Natural killer cell (primary cell): ENCODE data around the gene HEPACAM. TPM values are rescaled to one million over a fixed set of nuclear protein-coding genes. Genes with fewer than 3 reads are reported as not detected.

ENCODE experiments used
- ATAC-seq, 3 donors: fragments of 150-1000 bp in 2 of 3; fragments of 200-7000 bp in 1 of 3; cut with Tn5 transposase; 1 replicate in 1 of 3; 2 replicates in 2 of 3; pipeline ENCODE4 v1.10.0; 2021; ENCODE audit warnings: mild to moderate bottlenecking in 2 of 3, moderate library complexity in 2 of 3
- DNase-seq, 2 donors: peaks; one replicate each; pipeline versions ENCODE4 v3.0.0 to v3.0.0-alpha.2; 2013 to 2021; ENCODE audit warnings: mixed read lengths in 1 of 2
- H3K27ac ChIP-seq: one replicate; pipeline ENCODE4 v1.5.1; 2013; ENCODE audit warnings: mild to moderate bottlenecking, low read length
- H3K27me3 ChIP-seq: one replicate; pipeline ENCODE4 v1.6.1; 2013; ENCODE audit warnings: low read length; ENCODE audit not compliant: control insufficient read depth, insufficient read depth
- H3K36me3 ChIP-seq: one replicate; pipeline ENCODE4 v1.6.1; 2013; ENCODE audit warnings: low read length; ENCODE audit not compliant: control insufficient read depth, insufficient read depth
- H3K4me1 ChIP-seq: one replicate; pipeline ENCODE4 v1.6.1; 2013; ENCODE audit warnings: low read length; ENCODE audit not compliant: control insufficient read depth, insufficient read depth
- H3K4me3 ChIP-seq: one replicate; pipeline ENCODE4 v1.5.1; 2013; ENCODE audit warnings: low read length
- H3K9me3 ChIP-seq: one replicate; pipeline ENCODE4 v1.6.1; 2013; ENCODE audit warnings: low read length; ENCODE audit not compliant: control insufficient read depth, insufficient read depth
- H3K27ac Mint-ChIP-seq, 2 donors: one replicate each; pipeline ENCODE4 v1.8.0; 2022; ENCODE audit warnings: mild to moderate bottlenecking in 2 of 2, mixed read lengths in 2 of 2, moderate library complexity in 1 of 2
- H3K27me3 Mint-ChIP-seq, 2 donors: one replicate each; pipeline ENCODE4 v1.8.0; 2022; ENCODE audit warnings: low read depth in 2 of 2, mixed read lengths in 2 of 2
- H3K36me3 Mint-ChIP-seq: one replicate; pipeline ENCODE4 v1.8.0; 2022; ENCODE audit warnings: mixed read lengths
- H3K4me1 Mint-ChIP-seq, 2 donors: one replicate each; pipeline ENCODE4 v1.8.0; 2022; ENCODE audit warnings: mixed read lengths in 2 of 2
- H3K4me3 Mint-ChIP-seq: one replicate; pipeline ENCODE4 v1.8.0; 2022; ENCODE audit warnings: mild to moderate bottlenecking, moderate library complexity, mixed read lengths
- H3K9me3 Mint-ChIP-seq, 2 donors: one replicate each; pipeline ENCODE4 v1.8.0; 2022; ENCODE audit warnings: mixed read lengths in 2 of 2
- CTCF ChIP-seq: fragments of 200-600 bp; IDR thresholded peaks from one replicate; pipeline ENCODE4 v1.8.0; 2022; ENCODE audit warnings: antibody characterized with exemption
- WGBS: methylation state at CpG from one replicate; pipeline ENCODE4 v1.1.7; 2013; ENCODE audit warnings: missing lambda C conversion rate; ENCODE audit not compliant: insufficient coverage; 5-methylcytosine and 5-hydroxymethylcytosine counted together
- intact Hi-C: fragments of 100-400 bp; cut with micrococcal nuclease; formaldehyde crosslinking; loops from one replicate; pipeline ENCODE4 v1.14.2; 2022
- total RNA-seq, 4 donors: library from RNA; stranded (reverse); fragments of 120-200 nt in 1 of 4; gene quantifications; one replicate each; pipeline versions ENCODE4 v1.2.3 to v1.2.4, GENCODE V29; 2013 to 2022

HEPACAM gene
- total RNA-seq, 3 donors from 2014 or later (not counting 1 experiment from before 2014, with no cell fraction given), result not detected

DNA sequence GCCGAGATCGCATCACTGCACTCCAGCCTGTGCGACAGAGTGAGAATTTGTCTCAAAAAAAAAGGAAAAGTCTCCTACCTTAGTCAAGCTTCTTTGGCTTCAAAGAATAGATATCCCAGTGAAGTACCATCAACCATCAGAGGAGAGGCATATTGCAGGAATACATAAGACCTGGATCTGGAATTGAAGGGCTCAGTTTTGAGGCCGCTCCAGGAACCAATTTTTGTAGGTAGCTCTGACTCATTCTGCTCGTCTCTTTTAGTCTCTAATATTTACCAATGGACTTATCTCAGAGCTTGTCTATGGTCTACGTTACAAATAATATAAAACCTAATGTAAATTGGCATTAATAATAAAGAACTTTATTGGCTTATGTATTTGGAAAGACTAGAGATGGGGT, 10.0 kb upstream of the HEPACAM start:
- Histone ChIP-seq H3K27ac (no peak overlapping the region), H3K27me3 (no peaks in the 10 kb centered on the region), H3K9me3 (no peaks in the 10 kb centered on the region), H3K36me3 (no peaks in the 10 kb centered on the region), H3K4me3 (no peak overlapping the region), H3K4me1 (peaks cover 10% of the 10 kb centered on the region)
- Mint-ChIP-seq H3K27me3 (no peaks in the 10 kb centered on the region), H3K36me3 (peaks cover 12% of the 10 kb centered on the region), H3K27ac (no peak overlapping the region), H3K4me3 (no peak overlapping the region), H3K9me3 (peaks cover 5 to 10% of the 10 kb centered on the region in 2 donors), H3K4me1 (peaks cover 8 to 12% of the 10 kb centered on the region in 2 donors)
- DNase-seq (no peak), ATAC-seq (no peak)
- intact Hi-C loops, result no loop called here
- no peak for TF ChIP-seq CTCF
- 80% methylated on average over 5 of the region's 6 CpGs for WGBS

GRCh38 chr11:124944565-124944964, 8.7 kb upstream of the HEPACAM start:
- Histone ChIP-seq H3K36me3 (no peaks in the 10 kb centered on the region), H3K27me3 (no peaks in the 10 kb centered on the region), H3K4me1 (no peaks in the 10 kb centered on the region), H3K4me3 (no peak overlapping the region), H3K9me3 (no peaks in the 10 kb centered on the region), H3K27ac (no peak overlapping the region)
- Mint-ChIP-seq H3K4me3 (no peak overlapping the region), H3K4me1 (peaks cover 8 to 12% of the 10 kb centered on the region in 2 donors), H3K36me3 (peaks cover 12% of the 10 kb centered on the region), H3K27me3 (no peaks in the 10 kb centered on the region), H3K27ac (no peak overlapping the region), H3K9me3 (peaks cover 5 to 10% of the 10 kb centered on the region in 2 donors)
- ATAC-seq, result no peak
- DNase-seq, result no peak
- no peak for TF ChIP-seq CTCF
- intact Hi-C loops, result no loop called here
- WGBS, result 97% methylated on average over 3 of the region's 3 CpGs

DNA sequence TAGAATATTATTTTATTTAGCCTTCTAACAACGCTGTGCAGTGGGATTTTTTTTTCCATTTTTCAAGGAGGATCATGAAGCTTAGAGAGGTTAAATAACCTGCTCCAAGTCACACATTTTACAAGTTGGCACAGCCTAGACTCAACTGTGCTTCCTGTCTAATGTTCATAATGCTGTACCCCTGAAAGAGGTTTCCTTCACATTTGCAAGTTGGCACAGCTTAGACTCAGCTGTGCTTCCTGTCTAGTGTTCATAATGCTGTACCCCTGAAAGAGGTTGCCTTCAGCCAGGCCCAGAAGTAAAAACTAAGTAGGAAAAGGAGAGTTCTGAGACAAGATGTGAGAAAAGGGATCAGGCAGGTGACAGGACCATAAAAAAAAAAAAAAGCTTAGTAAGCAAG, 7.9 kb upstream of the HEPACAM start:
- Histone ChIP-seq H3K36me3 (no peaks in the 10 kb centered on the region), H3K27me3 (no peaks in the 10 kb centered on the region), H3K9me3 (no peaks in the 10 kb centered on the region), H3K4me1 (no peaks in the 10 kb centered on the region), H3K4me3 (no peak overlapping the region), H3K27ac (no peak overlapping the region)
- peak in 1 of 2 donors; percentile 19 for DNase-seq
- Mint-ChIP-seq H3K27ac (peak overlapping the region; percentile 17 to 77), H3K4me1 (peaks cover 8 to 12% of the 10 kb centered on the region in 2 donors), H3K36me3 (peaks cover 12% of the 10 kb centered on the region), H3K4me3 (no peak overlapping the region), H3K27me3 (no peaks in the 10 kb centered on the region), H3K9me3 (peaks cover 4 to 9% of the 10 kb centered on the region in 2 donors)
- no peak for ATAC-seq
- no CpG with 5 or more reads among the region's 1 CpG for WGBS
- intact Hi-C loops, result no loop called here
- no peak for TF ChIP-seq CTCF

- DNase-seq (no peak), ATAC-seq (no peak)
- Histone ChIP-seq H3K9me3 (no peaks in the 10 kb centered on the region), H3K27ac (no peak overlapping the region), H3K4me1 (no peaks in the 10 kb centered on the region), H3K27me3 (no peaks in the 10 kb centered on the region), H3K36me3 (no peaks in the 10 kb centered on the region), H3K4me3 (no peak overlapping the region)
- intact Hi-C loops, result no loop called here
- Mint-ChIP-seq H3K27me3 (no peaks in the 10 kb centered on the region), H3K27ac (peak overlapping the region in 1 of 2 donors; percentile 77), H3K36me3 (peaks cover 7% of the 10 kb centered on the region), H3K9me3 (peaks cover under 1 to 5% of the 10 kb centered on the region in 2 donors), H3K4me1 (peaks cover 8 to 12% of the 10 kb centered on the region in 2 donors), H3K4me3 (no peak overlapping the region)
- TF ChIP-seq CTCF, result no peak
- WGBS, result 58% methylated on average over 2 of the region's 5 CpGs
These were observed 7.4 kb upstream of the HEPACAM start for GRCh38 chr11:124943254-124943616.
